GM18505 (cell line): ENCODE data around the gene UBE2D2.
"Not testable (repeated sequence)": the region's sequence is repeated elsewhere in the genome, so short reads cannot be mapped to it uniquely, and the experiment has no call there.

ENCODE experiments used
- ATAC-seq: cut with Tn5 transposase; IDR thresholded peaks from one replicate; pipeline ENCODE4 v1.9.1; 2021; ENCODE audit not compliant: unreplicated experiment
- POLR2A ChIP-seq: IDR thresholded peaks from 4 replicates; pipeline ENCODE4 v1.6.1; 2011; ENCODE audit warnings: borderline replicate concordance; ENCODE audit not compliant: insufficient read depth, insufficient read length; ENCODE audit errors: extremely low read depth

Gene UBE2D2

DNA sequence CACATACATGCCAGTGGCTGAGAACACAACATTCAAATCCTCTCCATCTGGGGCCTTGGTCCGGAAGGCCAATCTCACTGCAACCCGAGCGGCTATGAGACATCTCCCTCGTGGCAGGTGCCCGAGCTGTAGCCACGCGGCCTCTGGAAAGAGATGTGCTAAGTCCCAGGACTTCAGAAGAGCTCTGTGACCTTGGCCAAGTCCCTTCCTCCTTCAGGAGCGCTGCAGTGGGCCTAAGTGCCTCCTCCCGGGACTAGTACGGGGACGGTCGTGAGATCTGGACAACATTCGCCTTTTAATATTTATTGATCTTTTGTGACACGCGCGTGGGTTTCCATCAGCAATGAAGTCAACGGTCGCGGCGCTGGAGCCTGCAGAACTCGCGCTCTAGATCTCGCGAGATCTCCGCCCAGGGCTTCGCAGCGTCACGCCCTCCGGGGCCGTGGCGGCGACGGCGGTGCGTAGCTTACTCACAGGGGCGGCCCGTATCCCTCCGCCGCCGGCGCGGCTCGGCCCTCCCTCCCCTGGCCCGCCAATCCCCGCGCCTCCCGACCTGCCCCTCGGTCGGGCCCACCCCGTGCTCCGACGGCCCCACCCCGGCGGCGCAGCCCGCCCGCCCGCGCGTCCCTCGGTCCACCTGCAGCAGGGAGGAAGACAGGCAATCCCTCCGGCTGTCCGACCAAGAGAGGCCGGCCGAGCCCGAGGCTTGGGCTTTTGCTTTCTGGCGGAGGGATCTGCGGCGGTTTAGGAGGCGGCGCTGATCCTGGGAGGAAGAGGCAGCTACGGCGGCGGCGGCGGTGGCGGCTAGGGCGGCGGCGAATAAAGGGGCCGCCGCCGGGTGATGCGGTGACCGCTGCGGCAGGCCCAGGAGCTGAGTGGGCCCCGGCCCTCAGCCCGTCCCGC lies at the start of gene UBE2D2:
Gene UBE2D2 (plus strand): TSS at position 588 of the 903 bp plus-strand sequence. CDS start 453 bp downstream, outside the sequence.
- peak; percentile 79 for TF ChIP-seq POLR2A
- ATAC-seq, result peak; percentile 77

DNA sequence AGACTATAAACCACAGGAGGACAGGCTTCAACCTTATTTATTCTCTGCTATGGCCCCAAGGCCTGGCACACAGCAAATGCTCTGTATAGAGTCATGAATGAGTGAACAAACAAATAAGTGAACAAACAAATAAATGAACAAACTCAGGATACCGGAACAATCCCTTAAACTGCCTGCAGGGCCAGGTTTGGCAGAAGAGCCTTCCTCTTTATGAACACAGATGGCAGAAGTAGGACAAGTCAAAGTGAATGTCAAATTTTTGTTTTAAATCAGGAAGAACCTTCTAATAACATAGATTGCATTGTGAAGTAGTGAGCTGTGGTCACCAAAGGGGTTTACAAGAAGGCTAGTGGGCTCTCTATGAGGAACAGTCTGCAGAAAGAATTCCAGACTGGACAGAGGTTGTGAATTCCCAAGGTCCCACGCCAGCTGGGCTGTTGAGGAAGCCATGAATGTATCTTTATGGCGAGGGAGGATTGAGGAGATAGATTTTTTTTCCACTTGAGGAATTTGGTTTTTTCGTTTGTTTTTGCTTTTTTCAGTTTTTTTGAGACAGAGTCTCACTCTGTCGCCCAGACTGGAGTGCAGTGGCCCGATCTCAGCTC lies 48.3 kb upstream of the UBE2D2 start:
- ATAC-seq, result no peak
- no peak for TF ChIP-seq POLR2A

DNA sequence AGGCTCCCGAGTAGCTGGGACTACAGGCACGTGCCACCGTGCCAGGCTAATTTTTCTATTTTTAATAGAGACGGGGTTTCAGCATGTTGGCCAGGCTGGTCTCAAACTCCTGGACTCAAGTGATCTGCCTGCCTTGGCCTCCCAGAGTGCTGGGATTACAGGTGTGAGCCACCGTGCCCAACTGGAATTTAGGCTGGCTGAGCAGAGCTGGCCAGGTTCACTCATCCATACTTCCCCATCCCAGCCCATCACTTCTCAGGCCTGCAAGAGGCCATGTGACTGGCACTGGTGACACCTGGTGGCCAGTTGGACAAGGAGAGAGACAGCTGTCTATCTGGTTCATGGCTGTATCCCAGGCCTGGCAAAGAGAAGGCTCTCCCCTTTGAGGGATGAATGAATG lies 47.7 kb upstream of the UBE2D2 start:
- ATAC-seq, result not testable (repeated sequence)

DNA sequence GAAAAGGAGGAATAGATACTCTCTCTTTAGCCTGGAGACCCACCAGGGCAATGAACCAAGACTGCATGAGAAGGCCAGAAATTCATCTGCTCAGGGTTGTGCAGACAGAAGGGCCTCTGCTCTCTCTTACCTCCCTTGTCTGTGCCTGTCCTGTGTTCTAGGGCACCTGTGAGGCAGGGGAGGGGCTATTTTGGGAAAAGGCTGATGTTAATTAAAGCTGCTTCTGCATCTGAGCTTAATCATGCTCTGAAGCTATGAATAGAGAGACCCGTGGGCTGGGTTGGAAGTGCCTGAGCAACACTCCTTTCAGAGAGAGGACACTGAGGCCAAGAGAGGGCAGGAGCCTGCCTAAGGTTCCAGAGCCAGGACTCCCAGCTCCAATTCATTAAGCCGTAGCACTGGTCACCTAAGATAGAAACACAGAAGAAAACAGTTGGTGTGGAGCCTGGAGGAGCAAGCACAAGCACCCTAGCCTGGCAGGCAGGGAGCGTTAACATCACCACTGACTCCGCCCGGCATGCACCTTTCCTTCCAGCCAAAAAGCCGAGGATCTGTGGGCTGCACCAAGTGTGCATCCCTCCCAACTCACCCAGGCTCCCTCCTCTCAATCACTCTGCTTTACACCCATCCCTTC lies 47.2 kb upstream of the UBE2D2 start:
- no peak for TF ChIP-seq POLR2A
- no peak for ATAC-seq

GRCh38 chr5:139514486-139514856 lies 46.7 kb upstream of the UBE2D2 start:
- TF ChIP-seq POLR2A, result no peak

GRCh38 chr5:139517683-139518564 lies 43.2 kb upstream of the UBE2D2 start:
- peak; percentile 84 for ATAC-seq
- TF ChIP-seq POLR2A, result peak; percentile 89

More at GRCh38 chr5:139514486-139514856, 46.7 kb upstream of the UBE2D2 start:
- ATAC-seq, result no peak

DNA sequence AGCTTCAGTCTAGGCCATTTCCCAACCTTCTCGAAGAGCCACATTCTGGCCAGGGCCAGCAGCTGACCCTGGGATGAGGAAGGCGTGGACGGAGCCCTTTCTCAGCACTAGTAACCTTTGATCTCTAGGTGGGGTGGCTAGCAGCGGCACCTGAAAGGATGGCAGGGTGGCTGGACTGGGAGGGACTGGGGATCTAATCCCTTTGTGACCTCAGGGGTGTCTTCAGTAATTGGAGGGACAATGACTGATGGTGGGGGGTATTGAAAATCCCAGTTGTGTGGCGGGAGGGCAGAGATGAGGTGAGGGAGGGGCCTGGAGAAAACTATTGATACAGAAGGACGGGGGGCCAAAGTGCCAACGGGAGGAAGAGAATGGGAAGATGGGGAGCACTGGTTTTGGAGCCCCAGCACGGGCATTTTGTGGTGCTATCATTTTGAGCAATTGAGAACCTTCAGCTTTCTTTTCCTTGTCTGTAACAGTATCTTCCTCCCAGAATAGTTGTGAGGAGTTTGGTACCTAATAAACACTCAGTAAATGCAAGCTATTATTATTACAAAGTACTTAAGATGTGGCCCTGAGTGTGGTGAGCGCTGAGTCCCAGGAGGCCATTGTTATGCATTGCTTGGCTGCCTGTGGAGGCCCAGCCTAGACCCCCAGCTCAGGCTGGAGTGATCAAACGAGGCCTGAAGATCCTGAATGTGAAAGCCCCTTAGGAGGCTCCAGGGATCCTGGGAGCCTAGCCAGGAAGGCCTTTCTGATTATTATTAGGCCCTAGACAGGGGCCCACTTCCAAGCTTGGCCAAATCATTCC lies 37.3 kb upstream of the UBE2D2 start:
- no peak for TF ChIP-seq POLR2A
- no peak for ATAC-seq

DNA sequence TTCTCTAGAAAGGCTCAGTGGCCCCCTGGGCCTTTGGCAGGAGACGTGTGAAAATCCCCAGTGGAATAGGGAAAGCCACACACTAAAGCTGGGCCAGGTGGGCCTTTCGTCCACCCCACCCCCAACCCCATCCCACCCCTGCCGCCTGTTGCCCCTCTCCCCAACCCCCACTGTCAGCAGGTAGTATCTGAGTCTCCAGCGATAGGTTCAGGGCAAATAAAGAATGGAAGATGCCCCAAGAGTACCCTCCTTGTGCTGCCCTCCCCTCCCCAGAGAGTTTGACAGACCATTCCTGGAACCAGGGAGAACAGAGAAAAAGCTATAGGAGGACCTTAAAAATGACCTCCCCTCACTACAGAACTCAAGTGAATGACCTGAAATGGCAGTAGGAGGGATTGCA lies 36.7 kb upstream of the UBE2D2 start:
- no peak for TF ChIP-seq POLR2A
- ATAC-seq, result no peak

- no peak for ATAC-seq
- TF ChIP-seq POLR2A, result no peak
These were observed 36.1 kb upstream of the UBE2D2 start for GRCh38 chr5:139524940-139525585.

DNA sequence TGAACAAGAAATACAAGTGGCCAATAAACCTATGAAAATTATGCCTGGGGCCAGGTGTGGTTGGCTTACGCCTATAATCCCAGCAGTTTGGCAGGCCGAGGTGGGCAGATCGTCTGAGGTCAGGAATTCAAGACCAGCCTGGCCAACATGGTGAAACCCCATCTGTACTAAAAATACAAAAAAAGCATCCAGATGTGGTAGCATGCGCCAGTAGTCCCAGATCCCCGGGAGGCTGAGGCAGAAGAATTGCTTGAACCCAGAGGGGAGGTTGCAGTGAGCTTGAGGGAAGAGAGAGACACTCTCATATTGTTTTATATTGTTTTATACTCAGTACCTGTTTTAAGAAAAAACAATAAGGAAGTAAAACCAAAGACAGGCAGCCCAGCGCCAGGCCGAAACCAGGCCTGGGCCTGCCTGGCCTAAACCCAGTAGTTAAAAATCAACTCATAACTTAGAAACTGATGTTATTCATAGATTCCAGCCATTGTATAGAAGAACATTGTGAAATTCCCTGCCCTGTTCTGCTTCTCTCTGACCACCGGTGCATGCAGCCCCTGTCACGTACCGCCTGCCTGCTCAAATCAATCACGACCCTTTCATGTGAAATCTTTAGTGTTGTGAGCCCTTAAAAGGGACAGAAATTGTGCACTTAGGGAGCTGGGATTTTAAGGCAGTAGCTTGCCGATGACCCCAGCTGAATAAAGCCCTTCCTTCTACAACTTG lies 35.4 kb upstream of the UBE2D2 start:
- ATAC-seq, result not testable (repeated sequence)

- not testable (repeated sequence) for ATAC-seq
These were observed 34.6 kb upstream of the UBE2D2 start for GRCh38 chr5:139526309-139527089.

DNA sequence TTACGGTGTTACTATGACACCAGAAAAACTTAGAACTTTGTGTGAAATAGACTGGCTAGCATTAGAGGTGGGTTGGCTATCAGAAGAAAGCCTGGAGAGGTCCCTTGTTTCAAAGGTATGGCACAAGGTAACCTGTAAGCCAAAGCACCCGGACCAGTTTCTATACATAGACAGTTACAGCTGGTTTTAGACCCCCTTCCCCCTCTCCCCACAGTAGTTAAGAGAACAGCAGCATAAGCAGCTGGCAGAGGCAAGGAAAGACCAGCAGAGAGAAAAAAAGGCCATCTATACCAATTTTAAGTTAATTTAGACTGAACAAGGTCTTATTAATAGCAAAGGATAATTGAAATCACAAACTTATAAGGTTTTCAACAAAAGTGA lies 34.1 kb upstream of the UBE2D2 start:
- not testable (repeated sequence) for ATAC-seq

DNA sequence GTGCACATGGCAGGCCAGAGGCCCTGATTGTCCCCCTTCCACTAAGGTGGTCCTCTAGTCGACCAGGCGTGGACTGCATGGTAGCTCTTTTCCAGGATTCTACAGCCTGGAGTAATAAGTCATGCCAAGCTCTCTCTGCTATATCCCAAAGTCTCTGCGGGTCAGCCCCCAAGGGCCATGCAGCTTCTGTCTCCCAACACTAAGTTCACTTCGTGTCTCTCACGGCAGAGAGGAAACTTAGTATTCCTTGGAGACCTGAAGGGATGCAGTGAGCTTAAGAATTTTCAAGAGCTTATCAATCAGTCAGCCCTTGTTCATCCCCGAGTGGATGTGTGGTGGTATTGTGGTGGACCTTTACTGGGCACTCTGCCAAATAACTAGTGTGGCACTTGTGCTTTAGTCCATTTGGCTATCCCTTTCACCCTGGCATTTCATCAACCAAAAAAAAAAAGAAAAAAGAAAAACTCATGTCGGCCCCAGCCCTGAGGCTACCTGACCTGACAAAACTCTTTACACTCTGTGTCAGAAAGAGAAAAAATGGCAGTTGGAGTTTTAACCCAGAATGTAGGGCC lies 33.2 kb upstream of the UBE2D2 start:
- not testable (repeated sequence) for ATAC-seq

- ATAC-seq, result not testable (repeated sequence)
These were observed 32.4 kb upstream of the UBE2D2 start for GRCh38 chr5:139528695-139529094.

GRCh38 chr5:139530079-139530478 lies 31.1 kb upstream of the UBE2D2 start:
- not testable (repeated sequence) for ATAC-seq
